GM10266 (cell line): ENCODE measurements around the gene KCNT2.

Source experiments
- DNase-seq: peaks from one replicate; pipeline ENCODE4 v3.0.0; 2012; ENCODE audit errors: extremely low spot score
- TF ChIP-seq, protein P1 (sequence below): IDR thresholded peaks from 2 replicates; pipeline ENCODE4 v1.5.1; 2012; ENCODE audit warnings: mild to moderate bottlenecking, low read depth; ENCODE audit not compliant: control insufficient read depth, insufficient read depth; ENCODE audit errors: missing control alignments

KCNT2 gene

GRCh38 chr1:196619721-196620120 lies 11.5 kb upstream of the KCNT2 start:
- TF ChIP-seq, protein P1, sequence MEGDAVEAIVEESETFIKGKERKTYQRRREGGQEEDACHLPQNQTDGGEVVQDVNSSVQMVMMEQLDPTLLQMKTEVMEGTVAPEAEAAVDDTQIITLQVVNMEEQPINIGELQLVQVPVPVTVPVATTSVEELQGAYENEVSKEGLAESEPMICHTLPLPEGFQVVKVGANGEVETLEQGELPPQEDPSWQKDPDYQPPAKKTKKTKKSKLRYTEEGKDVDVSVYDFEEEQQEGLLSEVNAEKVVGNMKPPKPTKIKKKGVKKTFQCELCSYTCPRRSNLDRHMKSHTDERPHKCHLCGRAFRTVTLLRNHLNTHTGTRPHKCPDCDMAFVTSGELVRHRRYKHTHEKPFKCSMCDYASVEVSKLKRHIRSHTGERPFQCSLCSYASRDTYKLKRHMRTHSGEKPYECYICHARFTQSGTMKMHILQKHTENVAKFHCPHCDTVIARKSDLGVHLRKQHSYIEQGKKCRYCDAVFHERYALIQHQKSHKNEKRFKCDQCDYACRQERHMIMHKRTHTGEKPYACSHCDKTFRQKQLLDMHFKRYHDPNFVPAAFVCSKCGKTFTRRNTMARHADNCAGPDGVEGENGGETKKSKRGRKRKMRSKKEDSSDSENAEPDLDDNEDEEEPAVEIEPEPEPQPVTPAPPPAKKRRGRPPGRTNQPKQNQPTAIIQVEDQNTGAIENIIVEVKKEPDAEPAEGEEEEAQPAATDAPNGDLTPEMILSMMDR: no peak

DNA sequence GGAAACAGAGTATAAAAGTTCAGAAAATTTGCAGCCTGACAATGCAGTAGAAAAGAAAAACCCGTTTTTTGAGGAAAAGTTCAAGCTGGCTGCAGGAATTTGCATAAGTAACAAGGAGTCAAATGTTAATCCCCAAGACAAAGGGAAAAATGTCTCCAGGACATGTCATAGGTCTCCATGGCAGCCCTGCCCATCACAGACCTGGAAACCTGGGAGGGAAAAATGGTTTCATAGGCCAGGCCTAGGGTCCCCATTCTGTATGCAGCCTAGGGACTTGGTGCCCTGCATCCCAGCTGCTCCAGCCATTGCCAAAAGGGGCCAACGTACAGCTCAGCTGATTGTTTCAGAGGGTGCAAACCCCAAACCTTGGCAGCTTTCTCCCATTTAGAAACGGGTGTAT lies 3.6 kb upstream of the KCNT2 start:
- no peak for DNase-seq
- TF ChIP-seq, protein P1: no peak

More at GRCh38 chr1:196619721-196620120, 11.5 kb upstream of the KCNT2 start:
- DNase-seq: no peak

DNA sequence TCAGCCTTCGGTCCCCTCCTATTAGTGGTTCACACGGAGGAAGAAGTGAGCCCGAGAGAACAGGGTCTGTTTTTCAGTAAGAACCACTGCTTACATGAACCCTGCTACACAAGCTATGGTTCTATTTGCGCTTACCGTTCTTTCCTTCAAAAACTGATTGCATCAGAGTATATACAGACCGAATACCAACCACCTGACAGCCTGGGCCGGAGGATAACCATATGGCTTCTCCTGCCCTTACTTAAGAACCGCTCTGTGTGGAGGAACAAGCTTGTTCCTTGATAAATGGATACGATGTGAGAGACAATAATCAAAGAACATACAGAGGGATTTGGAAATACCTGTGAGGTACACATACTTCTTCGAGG lies 1.1 kb upstream of the KCNT2 start:
- TF ChIP-seq, protein P1: no peak

GRCh38 chr1:196607981-196608380 lies 259 bp downstream of the KCNT2 start:
- DNase-seq: no peak
- TF ChIP-seq, protein P1: no peak

More for the DNA sequence above, 1.1 kb upstream of the KCNT2 start:
- DNase-seq: no peak

- TF ChIP-seq, protein P1: no peak
- no peak for DNase-seq
Observed at GRCh38 chr1:196603651-196604050, 4.6 kb downstream of the KCNT2 start.

DNA sequence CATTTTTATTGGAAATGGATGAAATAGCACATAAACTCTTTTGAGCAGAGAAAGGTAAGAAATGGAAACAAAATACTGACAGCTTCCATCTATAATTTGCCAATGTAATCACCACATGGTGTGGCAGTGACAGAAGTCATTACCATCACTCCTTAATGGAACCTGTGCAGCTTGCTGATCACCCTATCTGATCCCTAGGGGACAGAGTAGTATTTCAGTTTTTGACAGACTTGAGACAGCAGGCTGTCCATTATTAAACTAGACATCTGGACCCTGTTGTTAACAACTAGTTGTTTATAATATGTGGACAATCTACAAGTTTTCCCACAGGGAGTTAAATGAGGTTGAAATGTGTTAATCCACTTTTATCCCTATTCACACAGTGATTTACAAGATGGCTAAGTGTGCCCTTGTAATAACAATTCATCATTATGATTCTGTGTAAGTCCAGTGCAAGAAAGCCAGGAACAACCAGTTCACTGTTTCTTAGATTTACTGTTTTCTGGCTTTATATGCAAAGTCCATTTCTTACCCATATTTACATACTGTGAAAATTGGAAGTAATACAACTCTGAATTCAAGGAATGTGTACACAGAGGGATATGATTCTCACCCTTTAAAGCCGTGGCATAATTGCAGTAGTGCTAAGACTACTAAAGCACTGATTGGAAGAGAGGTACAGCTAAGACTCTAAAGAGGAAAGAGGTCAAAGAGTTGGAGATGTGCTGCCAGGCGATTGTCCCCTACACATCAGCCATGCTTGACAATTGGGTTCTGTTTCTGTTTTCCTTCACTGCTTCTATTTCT lies 9.1 kb downstream of the KCNT2 start:
- TF ChIP-seq, protein P1: no peak

DNA sequence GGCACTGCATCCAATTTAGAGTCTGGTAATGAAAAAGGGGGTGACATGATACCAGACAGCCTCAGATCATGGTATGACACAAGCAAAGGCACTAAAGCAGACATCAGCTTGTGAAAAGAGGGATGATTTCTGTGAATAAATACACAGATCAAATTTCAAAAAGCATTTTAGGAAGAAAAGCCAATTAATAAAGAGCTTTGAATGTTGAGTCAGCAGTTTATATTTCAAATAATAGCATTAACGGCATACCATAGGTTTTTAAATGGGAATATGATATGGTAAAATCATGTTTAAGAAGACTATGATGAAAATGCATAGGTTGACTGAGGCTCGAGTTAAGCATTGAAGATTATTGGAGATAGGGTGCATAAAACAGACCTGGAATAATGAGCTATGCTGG lies 13.5 kb downstream of the KCNT2 start:
- TF ChIP-seq, protein P1: no peak
- DNase-seq: no peak

More for the DNA sequence above, 9.1 kb downstream of the KCNT2 start:
- DNase-seq: no peak
